Erythroblast (primary cell): ENCODE measurements around the gene MECP2.

ENCODE experiments used
- GATA1 ChIP-seq: IDR thresholded peaks from 2 replicates; pipeline ENCODE4 v1.6.1; 2011; ENCODE audit warnings: low read depth, mild to moderate bottlenecking, control low read depth, low read length, moderate library complexity
- POLR2A ChIP-seq: IDR thresholded peaks from 2 replicates; pipeline ENCODE4 v1.6.1; 2011; ENCODE audit warnings: mild to moderate bottlenecking, low read length

DNA sequence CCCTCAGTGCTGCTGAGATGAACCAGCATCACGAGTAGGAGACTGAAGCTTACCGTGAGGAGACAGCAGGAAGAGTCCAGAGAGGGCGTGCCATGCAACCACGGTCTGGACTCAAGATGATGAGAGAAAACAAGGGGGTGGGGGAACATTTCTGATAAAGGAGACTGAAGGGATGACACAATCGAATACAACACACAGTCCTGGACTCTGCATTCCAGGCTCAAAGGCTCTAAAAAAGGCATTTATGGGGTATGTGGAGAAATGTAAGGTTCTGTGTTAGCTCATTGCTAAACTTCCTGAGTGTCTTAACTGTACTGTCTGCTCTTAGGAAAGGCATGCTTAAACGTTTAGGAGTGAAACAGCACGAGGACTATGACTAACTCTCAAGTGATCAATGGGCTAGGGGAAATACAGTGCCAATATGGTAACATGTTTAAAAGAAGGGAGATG is 57.2 kb downstream of the MECP2 start:
- TF ChIP-seq POLR2A (no peak), GATA1 (no peak)
